Neural cell (in vitro differentiated cells): ENCODE measurements around the gene NMNAT3.

Source experiments
- EP300 ChIP-seq: fragments of 450-650 bp; conservative IDR thresholded peaks from 2 replicates; pipeline ENCODE4 v1.6.1; 2014; ENCODE audit warnings: antibody characterized with exemption, mild to moderate bottlenecking, moderate library complexity; ENCODE audit not compliant: poor library complexity, severe bottlenecking
- POLR2AphosphoS5 ChIP-seq: IDR thresholded peaks from 2 replicates; pipeline ENCODE4 v1.6.1; 2012
- RAD21 ChIP-seq: fragments of 450-650 bp; conservative IDR thresholded peaks from 2 replicates; pipeline ENCODE4 v1.6.1; 2014; ENCODE audit warnings: antibody characterized with exemption, mild to moderate bottlenecking, moderate library complexity
- SMC3 ChIP-seq: fragments of 450-650 bp; conservative IDR thresholded peaks from 2 replicates; pipeline ENCODE4 v1.6.1; 2014; ENCODE audit warnings: antibody characterized with exemption, mild to moderate bottlenecking, moderate library complexity; ENCODE audit not compliant: poor library complexity
- TAF1 ChIP-seq: IDR thresholded peaks from 2 replicates; pipeline ENCODE4 v1.6.1; 2012; ENCODE audit warnings: low read depth
- TF ChIP-seq, protein P1 (sequence below): fragments of 450-650 bp; IDR thresholded peaks from 2 replicates; pipeline ENCODE4 v1.5.1; 2014; ENCODE audit warnings: antibody characterized with exemption, mild to moderate bottlenecking, moderate library complexity; ENCODE audit not compliant: poor library complexity, severe bottlenecking
- TF ChIP-seq, protein P2 (sequence below): IDR thresholded peaks from 2 replicates; pipeline ENCODE4 v1.6.1; 2012; ENCODE audit warnings: borderline replicate concordance

DNA sequence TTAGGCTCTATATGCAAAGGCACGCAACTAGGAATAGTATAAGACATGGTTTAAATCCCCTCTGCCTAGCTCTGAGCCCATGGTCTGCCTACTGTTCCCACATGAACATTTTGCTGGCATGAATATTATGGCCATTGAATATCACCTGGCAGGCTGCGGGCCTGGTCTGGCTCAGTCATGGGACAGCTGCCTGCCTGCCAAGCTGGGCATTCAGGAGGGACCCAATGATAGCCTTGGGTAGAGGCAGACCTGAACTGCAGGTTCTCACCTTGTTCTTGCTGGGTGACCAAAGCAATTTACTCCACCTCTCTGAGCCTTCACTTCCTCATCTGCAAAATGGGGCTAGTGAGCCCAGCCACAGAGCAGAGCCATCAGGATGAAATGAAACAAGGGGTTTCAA is 149.5 kb downstream of the NMNAT3 start:
- TF ChIP-seq, protein P1, sequence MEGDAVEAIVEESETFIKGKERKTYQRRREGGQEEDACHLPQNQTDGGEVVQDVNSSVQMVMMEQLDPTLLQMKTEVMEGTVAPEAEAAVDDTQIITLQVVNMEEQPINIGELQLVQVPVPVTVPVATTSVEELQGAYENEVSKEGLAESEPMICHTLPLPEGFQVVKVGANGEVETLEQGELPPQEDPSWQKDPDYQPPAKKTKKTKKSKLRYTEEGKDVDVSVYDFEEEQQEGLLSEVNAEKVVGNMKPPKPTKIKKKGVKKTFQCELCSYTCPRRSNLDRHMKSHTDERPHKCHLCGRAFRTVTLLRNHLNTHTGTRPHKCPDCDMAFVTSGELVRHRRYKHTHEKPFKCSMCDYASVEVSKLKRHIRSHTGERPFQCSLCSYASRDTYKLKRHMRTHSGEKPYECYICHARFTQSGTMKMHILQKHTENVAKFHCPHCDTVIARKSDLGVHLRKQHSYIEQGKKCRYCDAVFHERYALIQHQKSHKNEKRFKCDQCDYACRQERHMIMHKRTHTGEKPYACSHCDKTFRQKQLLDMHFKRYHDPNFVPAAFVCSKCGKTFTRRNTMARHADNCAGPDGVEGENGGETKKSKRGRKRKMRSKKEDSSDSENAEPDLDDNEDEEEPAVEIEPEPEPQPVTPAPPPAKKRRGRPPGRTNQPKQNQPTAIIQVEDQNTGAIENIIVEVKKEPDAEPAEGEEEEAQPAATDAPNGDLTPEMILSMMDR, result no peak
- TF ChIP-seq TAF1, result no peak
- TF ChIP-seq EP300, result no peak
- no peak for TF ChIP-seq RAD21
- no peak for TF ChIP-seq POLR2AphosphoS5
- TF ChIP-seq, protein P2, sequence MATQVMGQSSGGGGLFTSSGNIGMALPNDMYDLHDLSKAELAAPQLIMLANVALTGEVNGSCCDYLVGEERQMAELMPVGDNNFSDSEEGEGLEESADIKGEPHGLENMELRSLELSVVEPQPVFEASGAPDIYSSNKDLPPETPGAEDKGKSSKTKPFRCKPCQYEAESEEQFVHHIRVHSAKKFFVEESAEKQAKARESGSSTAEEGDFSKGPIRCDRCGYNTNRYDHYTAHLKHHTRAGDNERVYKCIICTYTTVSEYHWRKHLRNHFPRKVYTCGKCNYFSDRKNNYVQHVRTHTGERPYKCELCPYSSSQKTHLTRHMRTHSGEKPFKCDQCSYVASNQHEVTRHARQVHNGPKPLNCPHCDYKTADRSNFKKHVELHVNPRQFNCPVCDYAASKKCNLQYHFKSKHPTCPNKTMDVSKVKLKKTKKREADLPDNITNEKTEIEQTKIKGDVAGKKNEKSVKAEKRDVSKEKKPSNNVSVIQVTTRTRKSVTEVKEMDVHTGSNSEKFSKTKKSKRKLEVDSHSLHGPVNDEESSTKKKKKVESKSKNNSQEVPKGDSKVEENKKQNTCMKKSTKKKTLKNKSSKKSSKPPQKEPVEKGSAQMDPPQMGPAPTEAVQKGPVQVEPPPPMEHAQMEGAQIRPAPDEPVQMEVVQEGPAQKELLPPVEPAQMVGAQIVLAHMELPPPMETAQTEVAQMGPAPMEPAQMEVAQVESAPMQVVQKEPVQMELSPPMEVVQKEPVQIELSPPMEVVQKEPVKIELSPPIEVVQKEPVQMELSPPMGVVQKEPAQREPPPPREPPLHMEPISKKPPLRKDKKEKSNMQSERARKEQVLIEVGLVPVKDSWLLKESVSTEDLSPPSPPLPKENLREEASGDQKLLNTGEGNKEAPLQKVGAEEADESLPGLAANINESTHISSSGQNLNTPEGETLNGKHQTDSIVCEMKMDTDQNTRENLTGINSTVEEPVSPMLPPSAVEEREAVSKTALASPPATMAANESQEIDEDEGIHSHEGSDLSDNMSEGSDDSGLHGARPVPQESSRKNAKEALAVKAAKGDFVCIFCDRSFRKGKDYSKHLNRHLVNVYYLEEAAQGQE, result no peak
- no peak for TF ChIP-seq SMC3
